NCI-H2196 treated with DMSO at 0.1 percent for 48 hours (cell line): ENCODE measurements around the gene GALNT2.

Source experiments
- DNase-seq: peaks from one replicate; lab custom pipeline; 2025; ENCODE audit not compliant: unreplicated experiment; lab: John Stamatoyannopoulos, UW

Gene GALNT2

GRCh38 chr1:230109066-230109465, 42.0 kb downstream of the GALNT2 start:
- DNase-seq, result no peak

GRCh38 chr1:230109895-230110667, 43.0 kb downstream of the GALNT2 start:
- peak; percentile 46 for DNase-seq

GRCh38 chr1:230110971-230111370, 43.9 kb downstream of the GALNT2 start:
- DNase-seq, result no peak

- peak; percentile 41 for DNase-seq
These were observed 45.2 kb downstream of the GALNT2 start for GRCh38 chr1:230112131-230112701.

- DNase-seq, result no peak
These were observed 45.7 kb downstream of the GALNT2 start for GRCh38 chr1:230112782-230113181.

- no peak for DNase-seq
These were observed 46.2 kb downstream of the GALNT2 start for GRCh38 chr1:230113235-230113592.

- no peak for DNase-seq
These were observed 46.7 kb downstream of the GALNT2 start for GRCh38 chr1:230113593-230114236.

GRCh38 chr1:230114237-230114651, 47.2 kb downstream of the GALNT2 start:
- DNase-seq, result no peak

GRCh38 chr1:230117694-230118093, 50.7 kb downstream of the GALNT2 start:
- no peak for DNase-seq

GRCh38 chr1:230119340-230119739, 52.3 kb downstream of the GALNT2 start:
- DNase-seq, result no peak

GRCh38 chr1:230120289-230120920, 53.4 kb downstream of the GALNT2 start:
- DNase-seq, result no peak

GRCh38 chr1:230120921-230121381, 53.9 kb downstream of the GALNT2 start:
- peak; percentile 57 for DNase-seq

- no peak for DNase-seq
These were observed 54.9 kb downstream of the GALNT2 start for GRCh38 chr1:230121950-230122349.

GRCh38 chr1:230122366-230123279, 55.6 kb downstream of the GALNT2 start:
- no peak for DNase-seq

GRCh38 chr1:230123280-230124185, 56.5 kb downstream of the GALNT2 start:
- DNase-seq, result no peak

- no peak for DNase-seq
These were observed 57.4 kb downstream of the GALNT2 start for GRCh38 chr1:230124186-230125128.

GRCh38 chr1:230125141-230125540, 58.1 kb downstream of the GALNT2 start:
- no peak for DNase-seq
